Measurements from ENCODE around the gene IRAK1BP1. TPM values are rescaled to one million over a fixed set of nuclear protein-coding genes. Genes with fewer than 3 reads are reported as not detected.
A peak's percentile ranks its signal among the peaks of the same experiment; 100 is the strongest.

IRAK1BP1 gene, protein sequence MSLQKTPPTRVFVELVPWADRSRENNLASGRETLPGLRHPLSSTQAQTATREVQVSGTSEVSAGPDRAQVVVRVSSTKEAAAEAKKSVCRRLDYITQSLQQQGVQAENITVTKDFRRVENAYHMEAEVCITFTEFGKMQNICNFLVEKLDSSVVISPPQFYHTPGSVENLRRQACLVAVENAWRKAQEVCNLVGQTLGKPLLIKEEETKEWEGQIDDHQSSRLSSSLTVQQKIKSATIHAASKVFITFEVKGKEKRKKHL
- total RNA-seq: 1 to 10 TPM in 3 of 4 donors, not detected in 1; 1.6 to 3.7 (median 2.9) TPM

DNA sequence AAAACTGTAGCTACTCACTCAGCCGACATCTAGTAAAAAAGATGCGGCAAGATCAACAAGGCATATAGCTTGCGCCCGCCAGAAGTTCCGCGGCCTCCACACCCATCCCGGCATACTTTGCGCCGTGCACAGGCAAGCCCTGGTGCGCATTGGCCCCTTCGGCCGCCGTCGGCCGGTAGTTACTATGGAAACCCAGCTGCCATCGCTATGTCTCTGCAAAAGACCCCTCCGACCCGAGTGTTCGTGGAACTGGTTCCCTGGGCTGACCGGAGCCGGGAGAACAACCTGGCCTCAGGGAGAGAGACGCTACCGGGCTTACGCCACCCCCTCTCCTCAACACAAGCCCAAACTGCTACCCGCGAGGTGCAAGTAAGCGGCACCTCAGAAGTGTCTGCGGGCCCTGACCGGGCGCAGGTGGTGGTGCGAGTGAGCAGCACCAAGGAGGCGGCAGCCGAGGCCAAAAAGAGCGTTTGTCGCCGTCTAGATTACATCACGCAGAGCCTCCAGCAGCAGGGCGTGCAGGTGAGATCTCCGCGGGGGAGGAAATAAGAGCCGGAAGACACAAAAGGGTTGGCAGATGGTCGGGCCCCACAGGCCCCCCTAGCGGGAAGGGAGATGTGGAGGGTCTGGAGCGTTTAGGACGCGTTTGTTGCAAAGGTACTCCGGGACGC is at the start of gene IRAK1BP1:
Gene IRAK1BP1, plus strand, starts transcription at position 182 of the 671 bp plus-strand sequence. Its CDS starts 26 bp downstream, at position 208.
- no peaks in the 10 kb centered on the region for H3K9me3 ChIP-seq
- DNase-seq: peak; percentile 86
- peak; percentile 17 to 57 (median 35) for TF ChIP-seq POLR2AphosphoS5 (IDR thresholded peaks at IDR 0.05)
- no peak for TF ChIP-seq EP300 (IDR thresholded peaks at IDR 0.05; ENCODE audit: low read depth)
- TF ChIP-seq, protein P1, sequence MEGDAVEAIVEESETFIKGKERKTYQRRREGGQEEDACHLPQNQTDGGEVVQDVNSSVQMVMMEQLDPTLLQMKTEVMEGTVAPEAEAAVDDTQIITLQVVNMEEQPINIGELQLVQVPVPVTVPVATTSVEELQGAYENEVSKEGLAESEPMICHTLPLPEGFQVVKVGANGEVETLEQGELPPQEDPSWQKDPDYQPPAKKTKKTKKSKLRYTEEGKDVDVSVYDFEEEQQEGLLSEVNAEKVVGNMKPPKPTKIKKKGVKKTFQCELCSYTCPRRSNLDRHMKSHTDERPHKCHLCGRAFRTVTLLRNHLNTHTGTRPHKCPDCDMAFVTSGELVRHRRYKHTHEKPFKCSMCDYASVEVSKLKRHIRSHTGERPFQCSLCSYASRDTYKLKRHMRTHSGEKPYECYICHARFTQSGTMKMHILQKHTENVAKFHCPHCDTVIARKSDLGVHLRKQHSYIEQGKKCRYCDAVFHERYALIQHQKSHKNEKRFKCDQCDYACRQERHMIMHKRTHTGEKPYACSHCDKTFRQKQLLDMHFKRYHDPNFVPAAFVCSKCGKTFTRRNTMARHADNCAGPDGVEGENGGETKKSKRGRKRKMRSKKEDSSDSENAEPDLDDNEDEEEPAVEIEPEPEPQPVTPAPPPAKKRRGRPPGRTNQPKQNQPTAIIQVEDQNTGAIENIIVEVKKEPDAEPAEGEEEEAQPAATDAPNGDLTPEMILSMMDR (IDR thresholded peaks at IDR 0.05): no peak
- no peak for TF ChIP-seq POLR2A (IDR thresholded peaks at IDR 0.05)
- no peaks in the 10 kb centered on the region for H3K27me3 ChIP-seq
- H3K36me3 ChIP-seq: no peaks in the 10 kb centered on the region
- peak within 1 kb of the TSS; percentile 67 to 94 (median 78) for H3K4me3 ChIP-seq
- in situ Hi-C loops (cut with MboI; ENCODE audit: low pct_ligation_motif_present in 1 of 4, low pct_unique_long_range_greater_than_20kb in 1 of 4, low sequenced_read_pairs in 3 of 4): no loop called here
- WGBS, 2 donors (ENCODE audit: low coverage in 1 of 2): 0 to 1% methylated on average over 12 to 44 of the region's 48 CpGs
- intact Hi-C loops (cut with DNase I; ENCODE audit: low total_unique reads): no loop called here
- H3K27ac ChIP-seq: peak within 1 kb of the TSS; percentile 71 to 85 (median 80)
- peaks cover 0 to 20% (median 3%) of the 10 kb centered on the region in 4 donors for H3K4me1 ChIP-seq

- TF ChIP-seq, protein P1 (IDR thresholded peaks at IDR 0.05): no peak
- no peak for TF ChIP-seq POLR2AphosphoS5 (IDR thresholded peaks at IDR 0.05)
- TF ChIP-seq POLR2A (IDR thresholded peaks at IDR 0.05): no peak
- no peak for TF ChIP-seq EP300 (IDR thresholded peaks at IDR 0.05; ENCODE audit: low read depth)
- Histone ChIP-seq H3K27me3 (no peaks in the 10 kb centered on the region), H3K9me3 (peaks cover 0 to 4% of the 10 kb centered on the region in 2 donors), H3K36me3 (no peaks in the 10 kb centered on the region), H3K27ac (no peak overlapping the region), H3K4me3 (no peak overlapping the region), H3K4me1 (no peaks in the 10 kb centered on the region)
- intact Hi-C loops (cut with DNase I; ENCODE audit: low total_unique reads): no loop called here
- in situ Hi-C loops (cut with MboI; ENCODE audit: low pct_ligation_motif_present in 1 of 4, low pct_unique_long_range_greater_than_20kb in 1 of 4, low sequenced_read_pairs in 3 of 4): no loop called here
- no peak for DNase-seq
These were observed 43.3 kb upstream of the IRAK1BP1 start for GRCh38 chr6:78824045-78824444.

- Histone ChIP-seq H3K4me1 (peaks cover 0 to 21% (median 9%) of the 10 kb centered on the region in 4 donors), H3K27ac (no peak overlapping the region), H3K4me3 (no peak overlapping the region), H3K9me3 (no peaks in the 10 kb centered on the region), H3K27me3 (no peaks in the 10 kb centered on the region), H3K36me3 (no peaks in the 10 kb centered on the region)
- in situ Hi-C loops (cut with MboI; ENCODE audit: low pct_ligation_motif_present in 1 of 4, low pct_unique_long_range_greater_than_20kb in 1 of 4, low sequenced_read_pairs in 3 of 4) (no loop called here), intact Hi-C loops (cut with DNase I; ENCODE audit: low total_unique reads) (no loop called here)
- no peak for DNase-seq
- WGBS, 2 donors (ENCODE audit: low coverage in 1 of 2): 61 to 72% methylated on average over 3 of the region's 3 CpGs
- TF ChIP-seq, protein P1 (IDR thresholded peaks at IDR 0.05): no peak
- no peak for TF ChIP-seq POLR2A (IDR thresholded peaks at IDR 0.05)
- TF ChIP-seq EP300 (IDR thresholded peaks at IDR 0.05; ENCODE audit: low read depth): no peak
- no peak for TF ChIP-seq POLR2AphosphoS5 (IDR thresholded peaks at IDR 0.05)
These were observed 37.9 kb upstream of the IRAK1BP1 start for GRCh38 chr6:78829407-78829806.

- Histone ChIP-seq H3K36me3 (no peaks in the 10 kb centered on the region), H3K27me3 (no peaks in the 10 kb centered on the region), H3K9me3 (no peaks in the 10 kb centered on the region), H3K4me3 (no peak overlapping the region), H3K4me1 (peaks cover 0 to 21% (median 9%) of the 10 kb centered on the region in 4 donors), H3K27ac (peak overlapping the region in 3 of 4 donors; percentile 2 to 52 (median 49))
- TF ChIP-seq, protein P1 (IDR thresholded peaks at IDR 0.05): no peak
- peak in 1 of 3 donors; percentile 20 for TF ChIP-seq POLR2AphosphoS5 (IDR thresholded peaks at IDR 0.05)
- in situ Hi-C loops (cut with MboI; ENCODE audit: low pct_ligation_motif_present in 1 of 4, low pct_unique_long_range_greater_than_20kb in 1 of 4, low sequenced_read_pairs in 3 of 4) (no loop called here), intact Hi-C loops (cut with DNase I; ENCODE audit: low total_unique reads) (no loop called here)
- no peak for DNase-seq
- WGBS, 2 donors (ENCODE audit: low coverage in 1 of 2): 42 to 46% methylated on average over 2 of the region's 2 CpGs
These were observed 36.5 kb upstream of the IRAK1BP1 start for GRCh38 chr6:78830805-78831204.

Data from transverse colon (tissue), 4 donors.